ENCODE results near the gene EXOC3L1. TPM values are rescaled to one million over a fixed set of nuclear protein-coding genes. Genes with fewer than 3 reads are reported as not detected.

EXOC3L1 gene
- total RNA-seq, 1 experiment from 2014 or later: 0.30 TPM

DNA sequence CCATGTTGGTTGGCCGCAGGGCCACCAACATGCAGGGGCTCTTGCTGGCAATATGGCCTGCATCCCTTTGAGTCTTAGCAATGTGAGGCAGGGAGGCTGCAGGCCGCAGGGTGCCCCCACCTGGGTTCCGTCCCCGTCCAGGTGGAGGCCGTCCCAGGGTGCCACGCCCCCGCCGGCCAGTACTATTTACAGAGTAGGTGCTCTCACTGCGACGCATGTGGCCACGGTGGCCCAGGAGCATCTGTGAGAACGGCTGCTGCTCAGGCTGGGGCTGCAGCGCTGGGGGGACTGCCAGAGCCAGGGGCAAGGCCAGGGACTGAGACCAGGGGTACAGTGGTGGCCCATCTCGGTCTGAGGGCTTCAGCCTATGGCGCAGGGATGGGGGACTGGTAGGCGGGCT, 9.8 kb downstream of the EXOC3L1 start:
- peaks cover 40 to 69% of the 10 kb centered on the region in 2 experiments for H3K4me1 ChIP-seq (ENCODE audit: control insufficient read depth in 1 of 2, insufficient read depth in 2 of 2, low read length in 2 of 2)
- intact Hi-C loops (cut with micrococcal nuclease): no loop called here
- H2AFZ ChIP-seq (ENCODE audit: low read depth, low read length, poor library complexity, severe bottlenecking): no peak overlapping the region
- RAD21 ChIA-PET (ENCODE audit: low non-redundant PET in 1 of 2, low total read pairs in 2 of 2, uncharacterized antibody in 2 of 2, unreplicated experiment in 2 of 2): no interaction called here
- H3K79me2 ChIP-seq (ENCODE audit: insufficient read depth, low read length): peaks cover 11% of the 10 kb centered on the region
- no peaks in the 10 kb centered on the region for H3K27me3 ChIP-seq (ENCODE audit: insufficient read depth, low read length)
- TF ChIP-seq EZH2phosphoT487 (IDR thresholded peaks at IDR 0.05; ENCODE audit: borderline replicate concordance) (no peak), YY1 (IDR thresholded peaks at IDR 0.05; ENCODE audit: extremely low read depth, insufficient replicate concordance, low read depth, low read length) (no peak), ELF1 (IDR thresholded peaks at IDR 0.05; ENCODE audit: borderline replicate concordance, low read depth) (no peak), RAD21 (IDR thresholded peaks at IDR 0.05; ENCODE audit: low read depth) (no peak), SP1 (IDR thresholded peaks at IDR 0.05; ENCODE audit: low read depth) (no peak)
- TF ChIP-seq, protein P1, sequence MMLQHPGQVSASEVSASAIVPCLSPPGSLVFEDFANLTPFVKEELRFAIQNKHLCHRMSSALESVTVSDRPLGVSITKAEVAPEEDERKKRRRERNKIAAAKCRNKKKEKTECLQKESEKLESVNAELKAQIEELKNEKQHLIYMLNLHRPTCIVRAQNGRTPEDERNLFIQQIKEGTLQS (IDR thresholded peaks at IDR 0.05): no peak
- no peaks in the 10 kb centered on the region for H3K9me3 ChIP-seq (ENCODE audit: control insufficient read depth in 1 of 2, insufficient read depth in 1 of 2, low read depth in 1 of 2, low read length in 2 of 2)
- no peak overlapping the region for H3K4me3 ChIP-seq (replicated peaks in 1 of 2; ENCODE audit: low read depth in 1 of 2, low read length in 2 of 2)
- H3K9ac ChIP-seq (ENCODE audit: low read length): no peak overlapping the region
- no peak overlapping the region for H3K4me2 ChIP-seq (ENCODE audit: low read length)
- no peaks in the 10 kb centered on the region for H3K9me2 ChIP-seq (ENCODE audit: insufficient read depth)
- no peaks in the 10 kb centered on the region for H4K20me1 ChIP-seq (ENCODE audit: insufficient read depth)
- DNase-seq (ENCODE audit: low read depth, low spot score): no peak
- CTCF ChIA-PET: interaction anchor here (1.0 to 3.4 kb wide), 3 partner anchors 12 to 159 kb away, joined by 3 to 14 read pairs (median 3); partner anchors contain the start of genes E2F4 and ELMO3
- ATAC-seq: no peak
- BruUV-seq (replicated peaks): no TSS peak
- H3K27ac ChIP-seq (ENCODE audit: low read depth, low read length): peak overlapping the region; percentile 95; the same call in 1 of the 2 replicates
- H3K36me3 ChIP-seq (ENCODE audit: control insufficient read depth in 1 of 2, insufficient read depth in 2 of 2, low read length in 2 of 2): 0 out of 4 replicates have a peak, but pooled peaks cover 0 to 3% of the 10 kb centered on the region in 2 experiments
- POLR2A ChIA-PET: no interaction called here

DNA sequence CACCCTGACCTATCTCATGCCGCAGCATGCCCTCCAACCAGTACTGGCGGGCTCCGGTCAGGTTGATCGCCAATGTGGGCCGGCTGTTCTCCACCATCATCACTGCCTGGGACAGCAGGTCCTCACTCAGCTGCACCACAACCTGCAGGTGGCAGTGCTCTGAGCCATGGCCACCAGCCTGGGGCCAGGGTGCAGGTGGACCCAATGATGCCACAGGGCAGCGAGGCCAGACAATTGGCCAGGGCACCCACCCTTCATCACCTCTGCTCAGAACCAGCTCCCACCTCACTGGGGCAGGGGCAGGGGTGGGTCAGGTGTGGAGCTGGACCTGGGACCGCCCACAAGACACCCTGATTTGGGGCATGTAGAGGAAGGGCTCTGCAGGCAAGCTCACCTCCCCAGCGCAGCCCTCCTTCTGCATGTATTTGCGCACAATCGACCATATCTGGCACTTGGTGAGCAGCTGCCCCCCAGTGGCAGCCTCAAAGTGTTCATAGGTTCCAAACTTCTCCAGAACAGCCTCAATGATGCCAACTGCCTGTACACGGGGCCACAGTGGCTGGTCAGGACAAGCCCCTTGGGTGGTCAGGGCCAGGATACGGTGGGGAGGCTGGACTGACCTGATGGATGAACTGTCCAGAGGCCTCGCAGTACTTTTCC, 10.4 kb downstream of the EXOC3L1 start:
- RAD21 ChIA-PET (ENCODE audit: low non-redundant PET in 1 of 2, low total read pairs in 2 of 2, uncharacterized antibody in 2 of 2, unreplicated experiment in 2 of 2): no interaction called here
- Histone ChIP-seq H4K20me1 (ENCODE audit: insufficient read depth) (no peaks in the 10 kb centered on the region), H3K79me2 (ENCODE audit: insufficient read depth, low read length) (peaks cover 11% of the 10 kb centered on the region), H3K4me2 (ENCODE audit: low read length) (peak overlapping the region; percentile 93; the same call in 1 of the 2 replicates), H3K4me1 (ENCODE audit: control insufficient read depth in 1 of 2, insufficient read depth in 2 of 2, low read length in 2 of 2) (peaks cover 47 to 72% of the 10 kb centered on the region in 2 experiments), H3K9me2 (ENCODE audit: insufficient read depth) (no peaks in the 10 kb centered on the region), H2AFZ (ENCODE audit: low read depth, low read length, poor library complexity, severe bottlenecking) (no peak overlapping the region), H3K9ac (ENCODE audit: low read length) (0 out of 2 replicates have a peak overlapping the region, but pooled peaks have one; percentile 77), H3K27ac (ENCODE audit: low read depth, low read length) (peak overlapping the region; percentile 95), H3K36me3 (ENCODE audit: control insufficient read depth in 1 of 2, insufficient read depth in 2 of 2, low read length in 2 of 2) (0 out of 4 replicates have a peak, but pooled peaks cover 0 to 6% of the 10 kb centered on the region in 2 experiments), H3K4me3 (replicated peaks in 1 of 2; ENCODE audit: low read depth in 1 of 2, low read length in 2 of 2) (no peak overlapping the region), H3K9me3 (ENCODE audit: control insufficient read depth in 1 of 2, insufficient read depth in 1 of 2, low read depth in 1 of 2, low read length in 2 of 2) (no peaks in the 10 kb centered on the region), H3K27me3 (ENCODE audit: insufficient read depth, low read length) (no peaks in the 10 kb centered on the region)
- ATAC-seq: no peak
- no peak for TF ChIP-seq EGR1 (IDR thresholded peaks at IDR 0.05; ENCODE audit: low read depth)
- TF ChIP-seq, protein P2, sequence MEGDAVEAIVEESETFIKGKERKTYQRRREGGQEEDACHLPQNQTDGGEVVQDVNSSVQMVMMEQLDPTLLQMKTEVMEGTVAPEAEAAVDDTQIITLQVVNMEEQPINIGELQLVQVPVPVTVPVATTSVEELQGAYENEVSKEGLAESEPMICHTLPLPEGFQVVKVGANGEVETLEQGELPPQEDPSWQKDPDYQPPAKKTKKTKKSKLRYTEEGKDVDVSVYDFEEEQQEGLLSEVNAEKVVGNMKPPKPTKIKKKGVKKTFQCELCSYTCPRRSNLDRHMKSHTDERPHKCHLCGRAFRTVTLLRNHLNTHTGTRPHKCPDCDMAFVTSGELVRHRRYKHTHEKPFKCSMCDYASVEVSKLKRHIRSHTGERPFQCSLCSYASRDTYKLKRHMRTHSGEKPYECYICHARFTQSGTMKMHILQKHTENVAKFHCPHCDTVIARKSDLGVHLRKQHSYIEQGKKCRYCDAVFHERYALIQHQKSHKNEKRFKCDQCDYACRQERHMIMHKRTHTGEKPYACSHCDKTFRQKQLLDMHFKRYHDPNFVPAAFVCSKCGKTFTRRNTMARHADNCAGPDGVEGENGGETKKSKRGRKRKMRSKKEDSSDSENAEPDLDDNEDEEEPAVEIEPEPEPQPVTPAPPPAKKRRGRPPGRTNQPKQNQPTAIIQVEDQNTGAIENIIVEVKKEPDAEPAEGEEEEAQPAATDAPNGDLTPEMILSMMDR (IDR thresholded peaks at IDR 0.05 in 2 of 3, conservative IDR thresholded peaks at IDR 0.05 in 1 of 3; ENCODE audit: borderline replicate concordance in 1 of 3, insufficient read depth in 1 of 3, low read depth in 2 of 3, low read length in 2 of 3): peak in 2 of 3 experiments; percentile 39 to 50; a peak in 3 of 6 replicates
- CTCF ChIA-PET: interaction anchor here (0.7 to 3.4 kb wide), 4 partner anchors 13 to 162 kb away, joined by 3 to 14 read pairs (median 4); partner anchors contain the start of genes E2F4 and ELMO3
- POLR2A ChIA-PET: no interaction called here
- BruUV-seq (replicated peaks): no TSS peak
- DNase-seq (ENCODE audit: low read depth, low spot score): no peak
- intact Hi-C loops (cut with micrococcal nuclease): no loop called here

Data from HCT116 (cell line).